Naive thymus-derived CD8-positive, alpha-beta T cell (primary cell): Measurements from ENCODE around the gene CFHR5. TPM values are rescaled to one million over a fixed set of nuclear protein-coding genes. Genes with fewer than 3 reads are reported as not detected.
"Not testable (repeated sequence)": the region's sequence is repeated elsewhere in the genome, so short reads cannot be mapped to it uniquely, and the experiment has no call there.

Experiments
- ATAC-seq, 2 donors: fragments of 150-1000 bp; cut with Tn5 transposase in 1 of 2; sonication (Bioruptor Pico), chemical (Tn5 transposase) in 1 of 2; 1 replicate in 1 of 2; 2 replicates in 1 of 2; pipeline ENCODE4 v1.10.0; 2021; ENCODE audit warnings: mild to moderate bottlenecking in 2 of 2, moderate library complexity in 2 of 2
- POLR2A ChIA-PET: fragments of 350-600 bp; sonication (Branson Sonifier 250); formaldehyde crosslinking; loops from one replicate; lab custom pipeline; 2021; ENCODE audit warnings: antibody characterized with exemption; lab: Charles Lee
- DNase-seq, 10 donors: peaks; one replicate each; pipeline versions ENCODE4 v3.0.0 to v3.0.0-alpha.2; 2020 to 2022
- H3K27ac Mint-ChIP-seq, 10 donors: one replicate each; pipeline ENCODE4 v1.8.0; 2020 to 2022; ENCODE audit warnings: mild to moderate bottlenecking in 10 of 10, mixed read lengths in 10 of 10, moderate library complexity in 4 of 10, inconsistent platforms in 1 of 10
- H3K27me3 Mint-ChIP-seq, 5 donors: one replicate each; pipeline ENCODE4 v1.8.0; 2021 to 2022; ENCODE audit warnings: mixed read lengths in 5 of 5
- H3K36me3 Mint-ChIP-seq, 3 donors: one replicate each; pipeline ENCODE4 v1.8.0; 2020 to 2022; ENCODE audit warnings: mixed read lengths in 3 of 3, mild to moderate bottlenecking in 2 of 3, inconsistent platforms in 1 of 3
- H3K4me1 Mint-ChIP-seq, 4 donors: one replicate each; pipeline ENCODE4 v1.8.0; 2021 to 2022; ENCODE audit warnings: mixed read lengths in 4 of 4
- H3K4me3 Mint-ChIP-seq, 10 donors: one replicate each; pipeline ENCODE4 v1.8.0; 2020 to 2022; ENCODE audit warnings: mild to moderate bottlenecking in 10 of 10, mixed read lengths in 10 of 10, moderate library complexity in 6 of 10, inconsistent platforms in 1 of 10
- H3K9me3 Mint-ChIP-seq, 9 donors: one replicate each; pipeline ENCODE4 v1.8.0; 2020 to 2022; ENCODE audit warnings: mixed read lengths in 9 of 9, mild to moderate bottlenecking in 3 of 9, inconsistent platforms in 1 of 9, moderate library complexity in 1 of 9
- polyA plus RNA-seq, 3 donors: library from polyadenylated mRNA; unstranded; fragments of 300-500 nt; fragmentation: Illumina TruSeq; gene quantifications; one replicate each; pipeline ENCODE4 v1.2.3, GENCODE V29; 2021
- total RNA-seq, 8 experiments: library from RNA in 2 of 8; stranded (reverse) in 2 of 8; gene quantifications; one replicate each; pipeline ENCODE4 v1.2.3 and lab custom pipeline; 2021 to 2026

CFHR5 gene
- total and polyA plus RNA-seq, 5 experiments from 2014 or later, result not detected

DNA sequence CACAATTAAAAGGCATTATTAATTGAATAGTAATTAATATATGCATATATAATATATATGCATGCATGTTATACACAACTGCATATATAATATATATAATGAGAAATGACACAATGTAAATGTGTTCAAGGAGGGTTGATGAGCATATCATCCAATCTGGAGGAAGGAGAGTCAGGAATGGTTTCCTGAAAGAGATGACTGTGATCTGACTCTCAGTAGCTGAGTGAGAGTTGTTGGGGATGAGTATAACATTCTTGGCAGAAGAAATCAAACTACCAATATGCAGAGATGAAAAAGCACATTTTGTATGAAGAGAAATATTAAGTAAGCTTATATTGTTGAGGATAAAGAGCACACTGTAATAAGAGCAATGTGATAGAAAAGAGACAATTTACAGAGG is 52.4 kb downstream of the CFHR5 start:
- H3K27me3 Mint-ChIP-seq, result peaks cover 2 to 6% (median 3%) of the 10 kb centered on the region in 5 donors
- no peaks in the 10 kb centered on the region for H3K36me3 Mint-ChIP-seq
- POLR2A ChIA-PET, result no interaction called here
- DNase-seq (no peak), ATAC-seq (no peak)
- no peak overlapping the region for H3K27ac Mint-ChIP-seq
- no peaks in the 10 kb centered on the region for H3K4me1 Mint-ChIP-seq
- H3K9me3 Mint-ChIP-seq, result no peaks in the 10 kb centered on the region
- H3K4me3 Mint-ChIP-seq, result no peak overlapping the region

GRCh38 chr1:197034631-197035339 is 57.4 kb downstream of the CFHR5 start:
- H3K4me3 Mint-ChIP-seq, POLR2A ChIA-PET, H3K4me1 Mint-ChIP-seq, DNase-seq, ATAC-seq, H3K27ac Mint-ChIP-seq, H3K9me3 Mint-ChIP-seq, H3K36me3 Mint-ChIP-seq: not testable (repeated sequence)
- H3K27me3 Mint-ChIP-seq, result peaks cover 9 to 33% (median 12%) of the 10 kb centered on the region in 5 donors

DNA sequence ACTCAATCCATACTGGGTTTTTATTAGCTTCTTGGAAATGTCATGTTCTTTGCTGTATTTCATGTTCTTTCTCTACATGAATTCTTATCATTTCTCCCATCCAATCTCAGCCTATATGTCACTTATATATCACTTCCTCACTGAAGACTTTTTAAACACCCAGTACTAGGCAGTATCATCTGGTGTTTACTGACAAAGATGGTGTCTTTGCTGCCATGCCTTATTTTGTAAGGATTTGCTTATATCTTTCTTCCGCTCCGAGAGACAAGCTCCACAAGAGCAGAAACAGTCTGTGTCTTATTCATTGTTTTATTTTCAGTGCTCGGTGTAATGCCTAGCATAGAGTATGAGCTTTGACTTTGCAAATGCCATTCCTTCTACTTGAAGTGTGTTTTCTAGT is 59.5 kb downstream of the CFHR5 start:
- Mint-ChIP-seq H3K9me3 (no peaks in the 10 kb centered on the region), H3K27ac (no peak overlapping the region), H3K4me3 (no peak overlapping the region), H3K4me1 (no peaks in the 10 kb centered on the region), H3K27me3 (peaks cover 9 to 33% (median 12%) of the 10 kb centered on the region in 5 donors), H3K36me3 (no peaks in the 10 kb centered on the region)
- POLR2A ChIA-PET, result no interaction called here
- DNase-seq (no peak), ATAC-seq (no peak)

- H3K4me1 Mint-ChIP-seq, result no peaks in the 10 kb centered on the region
- peaks cover 5 to 29% (median 13%) of the 10 kb centered on the region in 5 donors for H3K27me3 Mint-ChIP-seq
- H3K4me3 Mint-ChIP-seq, result no peak overlapping the region
- no peaks in the 10 kb centered on the region for H3K36me3 Mint-ChIP-seq
- no peak overlapping the region for H3K27ac Mint-ChIP-seq
- H3K9me3 Mint-ChIP-seq, result peaks cover 0 to 4% (median 0%) of the 10 kb centered on the region in 9 donors
- ATAC-seq (no peak), DNase-seq (no peak)
- POLR2A ChIA-PET, result no interaction called here
These were observed 64.4 kb downstream of the CFHR5 start for GRCh38 chr1:197041486-197042353.

DNA sequence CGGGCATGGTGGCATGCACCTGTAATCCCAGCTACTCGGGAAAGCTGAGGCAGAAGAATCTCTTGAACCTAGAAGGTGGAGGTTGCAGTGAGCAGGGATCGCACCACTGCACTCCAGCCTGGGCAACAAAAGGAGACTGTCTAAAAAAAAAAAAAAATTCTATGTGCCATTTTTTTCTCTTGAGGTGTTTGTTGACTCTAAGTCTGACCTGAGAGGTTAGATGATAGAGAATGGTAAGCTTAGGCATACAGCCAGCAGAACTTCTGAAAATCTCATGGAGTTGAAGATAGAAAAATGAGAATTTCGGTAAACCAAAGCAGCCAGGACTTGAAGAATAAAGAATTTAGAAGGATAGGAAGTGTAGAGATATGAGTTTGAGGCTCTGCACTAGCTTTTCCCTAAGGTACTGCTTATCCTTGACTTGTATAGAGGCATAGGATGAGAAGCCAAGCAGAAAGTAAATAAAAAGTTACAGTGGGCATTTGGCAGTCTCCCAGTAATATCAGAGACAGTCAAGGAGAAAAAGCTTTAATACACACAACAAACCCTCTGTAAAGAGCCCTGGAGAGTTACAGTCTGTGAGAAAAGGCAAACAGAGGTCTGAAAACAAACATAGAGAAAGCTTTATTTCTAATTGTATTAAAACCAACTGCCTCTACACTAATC is 65.5 kb downstream of the CFHR5 start:
- POLR2A ChIA-PET, result no interaction called here
- Mint-ChIP-seq H3K27ac (no peak overlapping the region), H3K27me3 (peaks cover 5 to 22% (median 13%) of the 10 kb centered on the region in 5 donors), H3K9me3 (peaks cover 0 to 9% (median 0%) of the 10 kb centered on the region in 9 donors), H3K4me3 (no peak overlapping the region), H3K4me1 (no peaks in the 10 kb centered on the region), H3K36me3 (no peaks in the 10 kb centered on the region)
- DNase-seq (no peak), ATAC-seq (no peak)

GRCh38 chr1:197049100-197049499 is 71.7 kb downstream of the CFHR5 start:
- H3K36me3 Mint-ChIP-seq, result no peaks in the 10 kb centered on the region
- DNase-seq (no peak), ATAC-seq (no peak)
- H3K27ac Mint-ChIP-seq, result no peak overlapping the region
- H3K4me1 Mint-ChIP-seq, result no peaks in the 10 kb centered on the region
- H3K9me3 Mint-ChIP-seq, result peaks cover 0 to 9% (median 0%) of the 10 kb centered on the region in 9 donors
- no peak overlapping the region for H3K4me3 Mint-ChIP-seq
- peaks cover 4 to 16% (median 9%) of the 10 kb centered on the region in 5 donors for H3K27me3 Mint-ChIP-seq
- POLR2A ChIA-PET, result no interaction called here

Other genes with a start within 250 kb of the CFHR5 start
- gene CFHR3, start 202.7 kb upstream of the CFHR5 start, total RNA-seq, result not detected
- not detected for gene CFHR3, start 202.7 kb upstream of the CFHR5 start, polyA plus RNA-seq
- not detected for gene CFHR1, start 157.8 kb upstream of the CFHR5 start, total RNA-seq
- gene CFHR1, start 157.8 kb upstream of the CFHR5 start, polyA plus RNA-seq, result not detected
- not detected for gene CFHR4, start 89.5 kb upstream of the CFHR5 start, total RNA-seq
- not detected for gene CFHR4, start 89.5 kb upstream of the CFHR5 start, polyA plus RNA-seq
- not detected for gene CFHR2, start 33.8 kb upstream of the CFHR5 start, total RNA-seq
- not detected for gene CFHR2, start 33.8 kb upstream of the CFHR5 start, polyA plus RNA-seq
- not detected for gene F13B, start 89.7 kb downstream of the CFHR5 start, total RNA-seq
- not detected for gene F13B, start 89.7 kb downstream of the CFHR5 start, polyA plus RNA-seq
- gene ASPM, start 169.1 kb downstream of the CFHR5 start, total RNA-seq, result under 1 TPM; 0.16 to 0.21 TPM
- gene ASPM, start 169.1 kb downstream of the CFHR5 start, polyA plus RNA-seq, result not detected
- gene ZBTB41, start 223.7 kb downstream of the CFHR5 start, total RNA-seq, result 10 to 100 TPM; 10.6 to 12.4 TPM
- gene ZBTB41, start 223.7 kb downstream of the CFHR5 start, polyA plus RNA-seq, result 1 to 10 TPM; 2.5 to 3.8 (median 2.9) TPM